AG04450 (cell line): ENCODE data around the gene IER5. TPM values are rescaled to one million over a fixed set of nuclear protein-coding genes. Genes with fewer than 3 reads are reported as not detected.

Experiments
- CTCF ChIA-PET: fragments of 300-600, 350-600 bp; formaldehyde crosslinking; extraction: SDS; loops from one replicate; lab custom pipeline; 2022; ENCODE audit warnings: antibody characterized with exemption, inconsistent platforms; lab: Charles Lee
- POLR2A ChIA-PET: fragments of 350-600 bp; formaldehyde crosslinking; extraction: SDS; loops from one replicate; lab custom pipeline; 2021; ENCODE audit warnings: antibody characterized with exemption, inconsistent platforms; lab: Yijun Ruan, JAX
- DNase-seq: peaks from one replicate; pipeline ENCODE4 v3.0.0-alpha.2; 2011; ENCODE audit warnings: low read depth, low spot score
- H3K27ac ChIP-seq: one replicate; pipeline ENCODE4 v1.5.1; 2012; ENCODE audit warnings: low read depth, low read length, control low read depth
- H3K27me3 ChIP-seq: one replicate; pipeline ENCODE4 v1.6.0; 2012; ENCODE audit warnings: low read length; ENCODE audit not compliant: control insufficient read depth, insufficient read depth
- H3K4me3 ChIP-seq: 2 replicates; pipeline ENCODE4 v1.5.1; 2011; ENCODE audit warnings: mild to moderate bottlenecking, low read depth, low read length, control low read depth
- H3K9me3 ChIP-seq: 2 replicates; pipeline ENCODE4 v1.5.1; 2012; ENCODE audit warnings: low read length; ENCODE audit not compliant: control insufficient read depth, insufficient read depth
- polyA plus RNA-seq: library from polyadenylated mRNA; depleted of rRNA; stranded (reverse); fragments of >200 nt; gene quantifications from 2 replicates; pipeline ENCODE4 v1.2.3, GENCODE V29; 2011
- TF ChIP-seq, protein P1 (sequence below): IDR thresholded peaks from 2 replicates; pipeline ENCODE4 v1.5.1; 2011; ENCODE audit warnings: low read depth, low read length, control low read depth, inconsistent platforms

Gene IER5
- polyA plus RNA-seq, 1 experiment, result 20.7 TPM

GRCh38 chr1:181111559-181111958 is 23.1 kb downstream of the IER5 start:
- no peak for DNase-seq

DNA sequence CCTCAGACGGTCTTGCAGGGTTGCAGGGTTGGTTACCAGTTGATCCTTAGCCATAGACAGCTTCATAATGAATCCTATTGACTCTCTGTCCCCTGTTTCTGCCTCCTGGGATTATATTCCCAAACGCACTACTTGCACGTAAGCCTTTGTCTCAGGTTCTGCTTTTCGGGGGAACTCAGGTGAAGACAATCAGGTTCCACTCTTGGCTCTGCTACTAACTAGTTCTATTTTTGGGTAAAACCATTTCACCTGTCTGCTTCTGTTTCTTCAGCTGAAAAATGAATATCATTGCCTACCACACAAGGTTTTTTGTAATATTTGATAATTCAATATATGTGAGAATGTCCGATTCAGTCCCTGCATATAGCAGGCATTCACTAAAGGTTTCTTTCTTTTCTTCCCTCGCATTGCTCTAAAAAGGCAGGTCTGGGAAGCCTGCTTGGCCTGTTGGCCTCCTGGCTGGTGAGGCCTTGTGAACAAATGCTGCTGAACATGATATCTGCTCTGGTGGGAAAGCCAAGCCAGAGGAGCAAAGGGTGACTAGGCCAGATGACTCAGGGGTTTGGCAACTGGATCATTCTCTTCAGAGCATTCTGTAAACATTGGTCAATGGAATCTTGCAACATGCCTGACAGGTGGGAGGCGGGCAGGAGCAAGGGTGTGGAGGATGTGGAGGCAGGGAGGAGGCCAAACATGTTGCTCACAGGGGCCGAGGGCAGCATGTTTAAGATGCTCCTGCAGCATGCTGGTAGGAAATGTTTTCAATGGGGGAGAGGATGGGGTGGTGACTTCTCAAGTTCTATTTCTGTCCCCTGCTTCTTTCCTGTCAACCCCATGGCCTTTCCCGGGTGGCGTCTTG is 23.8 kb downstream of the IER5 start:
- no peaks in the 10 kb centered on the region for H3K9me3 ChIP-seq
- H3K27me3 ChIP-seq, result no peaks in the 10 kb centered on the region
- POLR2A ChIA-PET, result interaction anchor here (0.8 to 1.9 kb wide), 7 partner anchors 15 to 28 kb away, joined by 3 to 13 read pairs (median 4); partner anchors contain the start of gene IER5
- TF ChIP-seq, protein P1, sequence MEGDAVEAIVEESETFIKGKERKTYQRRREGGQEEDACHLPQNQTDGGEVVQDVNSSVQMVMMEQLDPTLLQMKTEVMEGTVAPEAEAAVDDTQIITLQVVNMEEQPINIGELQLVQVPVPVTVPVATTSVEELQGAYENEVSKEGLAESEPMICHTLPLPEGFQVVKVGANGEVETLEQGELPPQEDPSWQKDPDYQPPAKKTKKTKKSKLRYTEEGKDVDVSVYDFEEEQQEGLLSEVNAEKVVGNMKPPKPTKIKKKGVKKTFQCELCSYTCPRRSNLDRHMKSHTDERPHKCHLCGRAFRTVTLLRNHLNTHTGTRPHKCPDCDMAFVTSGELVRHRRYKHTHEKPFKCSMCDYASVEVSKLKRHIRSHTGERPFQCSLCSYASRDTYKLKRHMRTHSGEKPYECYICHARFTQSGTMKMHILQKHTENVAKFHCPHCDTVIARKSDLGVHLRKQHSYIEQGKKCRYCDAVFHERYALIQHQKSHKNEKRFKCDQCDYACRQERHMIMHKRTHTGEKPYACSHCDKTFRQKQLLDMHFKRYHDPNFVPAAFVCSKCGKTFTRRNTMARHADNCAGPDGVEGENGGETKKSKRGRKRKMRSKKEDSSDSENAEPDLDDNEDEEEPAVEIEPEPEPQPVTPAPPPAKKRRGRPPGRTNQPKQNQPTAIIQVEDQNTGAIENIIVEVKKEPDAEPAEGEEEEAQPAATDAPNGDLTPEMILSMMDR, result no peak
- no peak overlapping the region for H3K4me3 ChIP-seq
- CTCF ChIA-PET, result interaction anchor here (1.0 to 2.2 kb wide), 4 partner anchors 16 to 1298 kb away, joined by 3 to 9 read pairs (median 3); no protein-coding TSS in a partner anchor
- H3K27ac ChIP-seq, result peak overlapping the region; percentile 90
- peak; percentile 97 for DNase-seq

More at GRCh38 chr1:181111559-181111958, 23.1 kb downstream of the IER5 start:
- TF ChIP-seq, protein P1, result no peak
- H3K4me3 ChIP-seq, result no peak overlapping the region
- ChIA-PET CTCF (interaction anchor here (1.1 to 2.2 kb wide), 2 partner anchors 15 to 30 kb away, joined by 3 to 9 read pairs; no protein-coding TSS in a partner anchor), POLR2A (interaction anchor here (1.0 to 1.9 kb wide), 3 partner anchors 15 to 23 kb away, joined by 3 to 13 read pairs (median 8); partner anchors contain the start of gene IER5)
- H3K9me3 ChIP-seq, result no peaks in the 10 kb centered on the region
- peak overlapping the region; percentile 90 for H3K27ac ChIP-seq
- H3K27me3 ChIP-seq, result no peaks in the 10 kb centered on the region

DNA sequence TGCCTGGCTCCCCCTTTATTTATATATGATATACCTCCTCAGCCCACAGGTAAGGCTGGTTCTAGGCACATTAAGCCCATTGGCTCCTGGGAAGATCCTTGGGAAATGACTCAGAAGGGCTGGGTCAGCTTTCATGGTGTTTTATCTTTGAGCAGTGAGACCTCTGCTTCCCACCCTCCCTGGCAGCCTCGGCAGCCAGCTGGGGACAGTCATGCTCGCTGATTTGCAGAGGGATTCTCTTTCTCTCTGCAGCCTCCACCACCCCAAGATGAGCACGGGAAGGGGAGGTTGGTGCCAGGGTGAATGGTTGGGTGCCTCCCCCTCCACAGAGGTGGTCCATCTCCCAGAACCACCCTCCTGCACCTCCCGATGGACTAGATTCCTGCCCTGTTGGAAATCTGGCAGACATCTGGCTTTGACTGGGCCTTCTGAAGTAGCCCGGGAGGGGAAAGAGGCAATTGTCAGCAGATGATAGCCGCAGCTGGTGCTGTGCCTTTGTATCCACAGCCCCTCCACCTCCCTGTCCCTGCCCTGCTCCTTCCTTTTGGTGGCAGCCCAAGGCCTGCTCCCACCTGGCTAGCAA is 24.6 kb downstream of the IER5 start:
- POLR2A ChIA-PET, result interaction anchor here (0.8 to 1.9 kb wide), 5 partner anchors 14 to 27 kb away, joined by 3 to 13 read pairs (median 4); partner anchors contain the start of gene IER5

GRCh38 chr1:181114574-181115367 is 26.3 kb downstream of the IER5 start:
- TF ChIP-seq, protein P1, result no peak
- ChIA-PET CTCF (interaction anchor here (1.3 kb wide), 1 partner anchor 27 kb away, joined by 6 read pairs; no protein-coding TSS in a partner anchor), POLR2A (interaction anchor here (1.1 kb wide), 1 partner anchor 13 kb away, joined by 3 read pairs; no protein-coding TSS in a partner anchor)
- no peak for DNase-seq
- Histone ChIP-seq H3K27ac (no peak overlapping the region), H3K9me3 (no peaks in the 10 kb centered on the region), H3K27me3 (no peaks in the 10 kb centered on the region), H3K4me3 (no peak overlapping the region)

More for the DNA sequence above, 24.6 kb downstream of the IER5 start:
- CTCF ChIA-PET, result interaction anchor here (1.0 to 1.1 kb wide), 2 partner anchors 23 to 1298 kb away, joined by 3 read pairs; no protein-coding TSS in a partner anchor
- TF ChIP-seq, protein P1, result no peak
- Histone ChIP-seq H3K9me3 (no peaks in the 10 kb centered on the region), H3K4me3 (no peak overlapping the region), H3K27ac (peak overlapping the region; percentile 90), H3K27me3 (no peaks in the 10 kb centered on the region)
- no peak for DNase-seq
